Ishikawa (cell line): ENCODE data around the gene MYO7B.
A peak's percentile ranks its signal among the peaks of the same experiment; 100 is the strongest.

Experiments
- CEBPB ChIP-seq: IDR thresholded peaks from 2 replicates; pipeline ENCODE4 v1.6.1; 2012
- CREB1 ChIP-seq: IDR thresholded peaks from 2 replicates; pipeline ENCODE4 v1.6.1; 2012; ENCODE audit warnings: low read depth
- EGR1 ChIP-seq: IDR thresholded peaks from 2 replicates; pipeline ENCODE4 v1.6.1; 2012
- EP300 ChIP-seq: IDR thresholded peaks from 2 replicates; pipeline ENCODE4 v1.6.1; 2012; ENCODE audit warnings: borderline replicate concordance
- FOXM1 ChIP-seq: IDR thresholded peaks from 2 replicates; pipeline ENCODE4 v1.6.1; 2012; ENCODE audit warnings: low read depth, borderline replicate concordance
- NFIC ChIP-seq: IDR thresholded peaks from 2 replicates; pipeline ENCODE4 v1.6.1; 2012
- RAD21 ChIP-seq: IDR thresholded peaks from 2 replicates; pipeline ENCODE4 v1.6.1; 2012; ENCODE audit warnings: low read depth
- REST ChIP-seq: IDR thresholded peaks from 2 replicates; pipeline ENCODE4 v1.6.1; 2012; ENCODE audit warnings: low read depth, mild to moderate bottlenecking
- TAF1 ChIP-seq: IDR thresholded peaks from 2 replicates; pipeline ENCODE4 v1.6.1; 2012; ENCODE audit warnings: low read depth, mild to moderate bottlenecking
- TCF12 ChIP-seq: IDR thresholded peaks from 2 replicates; pipeline ENCODE4 v1.6.1; 2012; ENCODE audit warnings: low read depth
- TEAD4 ChIP-seq: IDR thresholded peaks from 2 replicates; pipeline ENCODE4 v1.6.1; 2012
- YY1 ChIP-seq: IDR thresholded peaks from 2 replicates; pipeline ENCODE4 v1.6.1; 2012; ENCODE audit warnings: low read depth
- ZBTB7A ChIP-seq: IDR thresholded peaks from 2 replicates; pipeline ENCODE4 v1.6.1; 2012; ENCODE audit warnings: low read depth
- TF ChIP-seq, protein P1 (sequence below): IDR thresholded peaks from 2 replicates; pipeline ENCODE4 v1.6.1; 2012
- TF ChIP-seq, protein P2 (sequence below): IDR thresholded peaks from 2 replicates; pipeline ENCODE4 v1.6.1; 2012

The MYO7B gene

GRCh38 chr2:127672341-127673224 is 137.1 kb downstream of the MYO7B start:
- no peak for TF ChIP-seq CREB1
- TF ChIP-seq TEAD4 = no peak
- TF ChIP-seq TCF12 = no peak
- TF ChIP-seq, protein P1, sequence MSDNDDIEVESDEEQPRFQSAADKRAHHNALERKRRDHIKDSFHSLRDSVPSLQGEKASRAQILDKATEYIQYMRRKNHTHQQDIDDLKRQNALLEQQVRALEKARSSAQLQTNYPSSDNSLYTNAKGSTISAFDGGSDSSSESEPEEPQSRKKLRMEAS = no peak
- TF ChIP-seq NFIC = no peak
- TF ChIP-seq CEBPB = no peak
- no peak for TF ChIP-seq REST
- TF ChIP-seq YY1 = no peak
- no peak for TF ChIP-seq EGR1
- no peak for TF ChIP-seq EP300
- TF ChIP-seq TAF1 = no peak
- no peak for TF ChIP-seq RAD21
- TF ChIP-seq ZBTB7A = no peak
- no peak for TF ChIP-seq FOXM1
- TF ChIP-seq, protein P2, sequence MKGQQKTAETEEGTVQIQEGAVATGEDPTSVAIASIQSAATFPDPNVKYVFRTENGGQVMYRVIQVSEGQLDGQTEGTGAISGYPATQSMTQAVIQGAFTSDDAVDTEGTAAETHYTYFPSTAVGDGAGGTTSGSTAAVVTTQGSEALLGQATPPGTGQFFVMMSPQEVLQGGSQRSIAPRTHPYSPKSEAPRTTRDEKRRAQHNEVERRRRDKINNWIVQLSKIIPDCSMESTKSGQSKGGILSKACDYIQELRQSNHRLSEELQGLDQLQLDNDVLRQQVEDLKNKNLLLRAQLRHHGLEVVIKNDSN = no peak

DNA sequence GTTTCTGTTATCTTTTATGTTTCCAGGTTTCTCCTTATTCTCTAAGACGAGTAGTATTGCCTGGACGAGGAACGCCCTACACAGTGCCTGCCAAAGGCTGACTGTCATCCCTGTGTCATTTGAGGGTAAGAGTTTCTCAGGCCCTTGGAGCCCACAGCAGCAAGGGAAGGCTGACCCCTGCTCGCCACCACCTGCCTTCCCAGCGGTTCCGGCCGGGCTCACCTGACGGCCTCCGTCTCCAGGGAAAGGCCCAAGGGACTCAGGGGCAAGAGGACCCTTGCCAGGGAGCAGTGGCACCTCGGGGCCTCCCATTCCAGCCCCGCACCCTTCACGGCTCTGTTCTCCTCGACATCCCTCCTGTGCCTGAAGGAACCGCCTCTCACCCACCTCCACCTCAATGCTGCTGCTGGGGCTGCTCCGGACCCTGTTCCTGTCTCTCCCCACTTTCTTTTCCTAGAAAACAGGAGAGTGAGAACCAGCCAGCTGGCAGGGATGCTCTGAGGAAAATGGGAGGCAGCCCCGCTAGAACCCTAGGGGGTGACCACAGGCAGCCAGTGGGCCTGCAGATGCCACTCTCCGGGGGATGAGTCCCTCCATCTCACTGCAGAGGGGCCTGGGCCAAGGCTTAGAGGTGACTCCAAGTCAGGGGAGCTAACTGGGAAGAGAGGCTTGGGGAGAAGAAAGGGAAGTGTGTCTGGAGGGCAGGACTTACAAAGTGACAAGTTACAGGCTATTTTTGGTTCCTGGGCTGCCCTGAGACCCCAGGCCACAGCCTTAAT is 138.0 kb downstream of the MYO7B start:
- no peak for TF ChIP-seq REST
- TF ChIP-seq, protein P1 = no peak
- TF ChIP-seq CEBPB = no peak
- TF ChIP-seq YY1 = no peak

GRCh38 chr2:127674241-127675209 is 139.0 kb downstream of the MYO7B start:
- TF ChIP-seq NFIC (peak; percentile 62), YY1 (no peak), TEAD4 (peak; percentile 56), EGR1 (no peak), TCF12 (no peak), ZBTB7A (peak; percentile 79), EP300 (no peak)

DNA sequence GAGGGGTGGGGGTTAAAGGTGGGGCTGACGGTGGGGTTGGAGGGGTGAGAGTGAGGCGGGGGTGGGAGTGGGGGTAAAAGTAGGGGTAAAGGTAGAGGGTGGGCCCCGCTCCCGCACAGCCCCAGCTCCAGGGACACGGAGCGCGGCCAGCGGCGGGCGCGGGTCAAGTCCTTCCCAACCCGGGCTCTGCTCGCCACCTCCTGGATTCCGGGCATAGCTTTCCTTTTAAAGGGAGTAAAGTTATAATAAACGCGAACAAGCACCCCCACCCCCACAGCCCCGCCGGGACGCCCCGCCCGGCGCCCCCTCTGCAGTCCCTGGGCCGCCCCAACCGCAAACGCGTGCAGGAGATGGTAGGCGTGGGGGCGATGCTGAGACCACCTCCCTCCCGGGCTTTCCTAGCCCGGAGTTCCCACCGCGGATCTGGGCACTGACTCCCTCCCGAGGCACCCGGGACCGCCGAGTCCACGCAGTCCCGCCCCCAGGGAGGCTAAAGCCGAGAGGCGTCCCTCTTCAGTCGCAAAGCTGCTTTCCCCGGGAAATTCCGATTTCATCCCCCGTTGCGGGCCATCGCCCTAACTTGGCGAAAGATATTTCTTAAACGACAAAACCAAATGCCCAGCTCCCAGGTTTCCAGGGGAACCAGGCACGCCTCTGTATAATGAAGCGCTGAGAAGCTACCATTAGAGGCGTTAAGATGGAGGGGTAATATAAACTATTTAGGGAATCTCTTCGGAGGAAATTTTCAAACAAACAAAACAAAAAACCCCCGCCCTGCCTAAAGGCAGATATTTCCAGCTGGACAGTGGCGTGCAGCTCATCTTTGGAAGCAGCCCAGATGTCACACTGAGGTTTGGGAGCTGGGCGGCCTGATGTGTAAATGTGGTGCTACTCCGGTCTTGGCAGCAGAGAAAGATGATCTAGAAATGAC is 140.1 kb downstream of the MYO7B start, which contains the start of gene LIMS2:
LIMS2 (minus strand) TSS at position 200 of the 931 bp plus-strand sequence. CDS start 506 bp downstream, outside the sequence.
- TF ChIP-seq CREB1 (no peak), TAF1 (0 out of 2 replicates have a peak, but pooled peaks have one; percentile 8), CEBPB (no peak), NFIC (no peak), RAD21 (peak; percentile 42; the same call in 1 of the 2 replicates), ZBTB7A (peak; percentile 81; the same call in 1 of the 2 replicates), TCF12 (no peak), TEAD4 (peak; percentile 76), EGR1 (no peak; the same call in 1 of the 2 replicates), YY1 (0 out of 2 replicates have a peak, but pooled peaks have one; percentile 36), REST (no peak), FOXM1 (no peak), EP300 (no peak)
- TF ChIP-seq, protein P2 = no peak
- TF ChIP-seq, protein P1 = peak; percentile 20; the same call in 1 of the 2 replicates
